Spleen (tissue), 7 donors: ENCODE data around the gene STX8.

Experiments used
- CTCF ChIP-seq, 11 experiments: fragments of 200-600 bp in 7 of 11; fragments of 450-650 bp in 4 of 11; sonication (generic) in 4 of 11; IDR thresholded peaks in 8 of 11; conservative IDR thresholded peaks in 3 of 11; 1 replicate in 7 of 11; 2 replicates in 4 of 11; pipeline versions ENCODE4 v1.4.0 to v1.8.0; 2016 to 2021; ENCODE audit warnings: antibody characterized with exemption in 11 of 11, inconsistent platforms in 4 of 11, mild to moderate bottlenecking in 1 of 11
- POLR2AphosphoS5 ChIP-seq, 3 donors: sonication (generic); formaldehyde crosslinking; IDR thresholded peaks; one replicate each; pipeline ENCODE4 v1.5.1; 2017; ENCODE audit warnings: antibody characterized with exemption in 3 of 3
- donor health status: DM: no; HTN: no; CAD: no; lungs with moderate emphysema.
- donor health status: DM: no; HTN: no; CAD: no.
- donor health status: DM: no; HTN: no; CAD: no.

- no peak for TF ChIP-seq CTCF (IDR thresholded peaks at IDR 0.05 in 8 of 11, conservative IDR thresholded peaks at IDR 0.05 in 3 of 11)
- TF ChIP-seq POLR2AphosphoS5 (IDR thresholded peaks at IDR 0.05) = no peak
Observed at GRCh38 chr17:9472094-9472493, 103.5 kb downstream of the STX8 start.
